Stimulated activated CD8-positive, alpha-beta memory T cell treated with anti-CD3 and anti-CD28 coated beads, Interleukin-15, amount 100 ng/mL, for 24 hours (primary cell): Measurements from ENCODE around the gene TRMO.

ENCODE experiments used
- DNase-seq: peaks from one replicate; pipeline ENCODE4 v3.0.0-alpha.2; 2020; ENCODE audit warnings: low read depth

Gene TRMO

DNA sequence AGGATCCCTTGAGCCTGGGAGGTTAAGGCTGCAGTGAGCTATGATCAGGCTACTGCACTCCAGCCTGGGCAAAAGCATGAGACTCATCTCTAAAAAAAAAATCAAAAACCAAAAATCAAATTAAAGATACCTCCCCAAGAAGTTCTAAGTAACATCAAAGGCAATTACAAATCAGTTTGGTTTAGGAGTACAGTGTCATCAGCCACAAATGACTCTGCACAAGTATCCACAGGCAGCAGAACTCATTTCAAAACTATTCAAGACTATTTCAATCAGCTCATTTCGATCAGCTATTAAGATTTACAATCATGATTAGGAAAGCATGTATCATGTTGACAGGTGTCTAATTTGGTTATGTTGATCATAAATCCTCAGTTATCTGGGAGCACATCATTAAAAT lies 19.1 kb downstream of the TRMO start:
- DNase-seq: no peak

DNA sequence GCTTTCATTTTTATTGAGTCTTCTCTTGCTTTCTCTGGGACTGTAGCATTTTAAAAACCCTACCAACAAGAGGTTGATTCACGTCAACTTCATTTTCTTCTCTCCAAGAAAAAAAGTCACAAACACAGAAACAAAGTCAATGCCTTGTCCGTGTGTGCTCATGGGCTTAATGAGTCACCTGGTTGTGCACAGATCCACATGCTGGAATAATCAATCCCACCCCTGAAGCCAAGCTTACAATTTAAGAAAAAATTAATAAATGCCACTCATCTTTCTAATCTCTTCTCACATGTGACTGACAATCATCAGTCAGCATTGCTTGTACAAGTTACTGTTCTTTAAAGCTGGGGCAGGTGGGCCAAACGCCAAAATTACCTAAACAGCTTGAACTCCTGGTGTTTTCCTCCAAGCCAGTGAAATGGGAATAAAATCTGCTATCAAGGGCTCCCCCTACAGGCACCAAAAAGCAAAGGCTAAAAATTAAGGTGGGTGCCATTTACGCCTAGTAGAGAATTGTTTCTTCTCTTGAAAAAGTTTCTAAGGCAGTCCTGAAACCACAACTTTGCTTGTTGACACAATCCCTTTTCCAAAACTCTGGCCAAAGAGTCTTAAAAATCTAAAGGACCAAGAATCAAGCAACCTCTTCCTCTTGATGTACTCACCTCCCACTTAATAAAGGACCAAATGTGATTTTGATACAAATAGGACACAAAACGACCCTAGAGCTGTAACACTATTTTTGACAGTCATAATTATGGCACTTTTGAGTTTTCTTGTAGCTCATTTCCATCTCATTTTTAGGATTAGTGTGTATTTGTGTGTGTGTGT lies 21.3 kb downstream of the TRMO start:
- DNase-seq: no peak

DNA sequence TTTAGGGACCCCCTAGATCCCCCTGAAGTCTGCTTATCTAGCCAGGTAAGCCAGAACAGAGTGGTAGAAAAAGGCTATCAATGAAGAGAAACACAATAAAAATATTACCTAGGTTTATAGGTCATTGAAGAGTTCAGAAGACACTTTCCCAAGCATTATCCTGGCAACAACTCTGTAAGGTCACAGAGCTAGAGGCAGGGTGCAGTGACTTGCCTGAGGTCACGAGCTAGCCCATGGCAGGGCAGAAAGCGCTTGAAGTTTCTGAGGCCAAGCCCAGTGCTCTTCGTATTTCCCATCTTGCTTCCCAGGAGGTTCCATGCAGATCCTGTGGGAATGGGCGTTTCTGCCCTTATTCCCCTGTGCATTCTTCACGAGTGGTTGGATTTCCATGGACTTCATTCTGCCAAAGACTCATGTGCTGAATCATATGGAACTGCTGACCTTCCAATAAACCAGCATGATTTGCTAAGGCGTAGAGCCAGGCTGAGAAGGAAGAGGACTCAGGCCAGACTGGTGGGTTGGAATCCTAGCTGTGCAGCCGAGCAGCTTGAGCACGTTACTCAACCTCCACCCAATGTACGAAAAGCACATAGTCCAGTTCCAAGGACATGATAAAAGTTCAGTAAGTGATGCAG lies 22.1 kb downstream of the TRMO start:
- DNase-seq: no peak

DNA sequence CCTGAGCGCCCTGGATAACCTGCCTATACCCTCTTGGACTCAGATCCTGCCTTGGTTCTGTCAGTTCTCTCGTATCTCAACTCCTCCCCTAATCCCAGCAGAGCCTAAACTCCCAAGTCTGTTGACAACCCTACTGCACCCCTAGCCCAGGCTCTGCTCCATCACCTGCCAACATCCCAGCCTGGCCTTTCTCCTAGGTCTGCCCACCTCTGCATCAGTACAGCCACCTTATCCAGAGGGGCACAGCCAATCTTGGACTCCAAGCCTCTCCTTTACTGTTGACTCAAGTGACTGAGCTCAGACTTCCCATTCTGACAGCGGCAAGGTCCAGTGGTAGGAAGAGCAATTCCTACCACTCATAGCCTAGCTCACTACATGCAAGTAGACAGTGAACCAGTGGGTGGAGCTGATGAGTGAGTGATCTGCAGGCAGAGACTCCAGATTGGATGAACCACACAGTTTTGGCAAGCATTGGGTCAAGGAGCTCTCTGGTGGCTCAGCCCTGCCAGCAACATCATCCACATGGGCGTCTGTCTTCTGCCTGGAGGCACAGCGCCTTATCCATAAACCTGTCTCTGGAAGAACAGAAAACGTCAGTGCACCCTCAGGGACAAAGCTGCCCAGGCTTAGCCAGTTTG lies 26.5 kb downstream of the TRMO start:
- DNase-seq: no peak

DNA sequence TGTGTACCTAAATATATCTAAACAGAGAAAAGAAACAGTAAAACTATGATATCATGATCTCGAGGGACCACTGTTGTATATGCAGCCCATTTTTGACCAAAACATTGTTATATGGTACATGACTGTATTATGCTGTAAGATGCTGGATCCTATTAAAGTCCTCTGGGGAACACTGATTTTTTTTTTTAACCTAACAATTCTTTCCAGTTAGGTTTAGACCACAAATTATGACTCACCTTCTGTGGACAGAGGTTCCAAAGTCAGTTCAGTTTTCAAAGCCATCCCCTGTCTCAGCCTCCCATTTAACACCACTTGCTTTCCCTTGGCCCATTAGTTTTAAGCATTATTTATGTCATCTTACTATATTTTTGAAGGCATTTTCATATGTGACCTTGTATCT lies 27.1 kb downstream of the TRMO start:
- DNase-seq: no peak

DNA sequence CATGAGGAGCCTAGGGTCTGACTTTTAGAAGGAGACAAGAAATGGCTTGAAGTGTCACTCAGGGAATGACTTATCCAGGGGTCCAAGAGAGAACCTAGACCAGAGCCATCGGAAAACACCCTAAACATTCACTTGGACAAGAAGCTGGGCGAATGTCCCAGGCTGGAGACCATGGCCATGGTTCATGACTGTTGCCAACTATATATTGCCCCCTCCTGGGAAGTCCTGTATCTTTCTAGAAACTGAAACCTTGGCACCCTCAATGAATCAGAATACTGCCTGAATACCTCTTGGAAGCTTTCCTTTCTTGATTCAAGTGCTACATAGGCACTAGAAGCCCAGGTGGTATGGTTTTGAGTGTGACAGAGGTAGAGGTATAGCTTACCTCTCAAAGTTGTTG lies 29.9 kb downstream of the TRMO start:
- no peak for DNase-seq

DNA sequence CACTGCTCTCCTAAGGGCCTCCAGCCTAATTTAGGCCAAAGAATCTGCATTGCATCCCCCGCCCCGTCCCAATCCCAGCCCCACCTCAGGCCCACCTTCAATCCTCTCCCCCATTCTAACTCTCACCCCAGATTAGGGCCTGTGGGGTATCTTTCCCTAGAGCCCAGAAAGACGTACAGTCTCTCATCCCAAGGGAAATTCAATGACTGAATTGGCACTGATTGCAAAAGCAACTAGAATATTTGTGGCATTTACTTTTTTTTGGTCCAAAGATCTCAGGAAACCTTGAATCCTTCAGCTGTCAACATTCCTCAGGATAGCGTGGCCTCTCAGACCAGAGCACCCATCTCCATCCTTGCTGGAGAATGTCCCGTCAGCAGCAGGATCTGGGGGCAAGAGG lies 30.6 kb downstream of the TRMO start:
- no peak for DNase-seq

DNA sequence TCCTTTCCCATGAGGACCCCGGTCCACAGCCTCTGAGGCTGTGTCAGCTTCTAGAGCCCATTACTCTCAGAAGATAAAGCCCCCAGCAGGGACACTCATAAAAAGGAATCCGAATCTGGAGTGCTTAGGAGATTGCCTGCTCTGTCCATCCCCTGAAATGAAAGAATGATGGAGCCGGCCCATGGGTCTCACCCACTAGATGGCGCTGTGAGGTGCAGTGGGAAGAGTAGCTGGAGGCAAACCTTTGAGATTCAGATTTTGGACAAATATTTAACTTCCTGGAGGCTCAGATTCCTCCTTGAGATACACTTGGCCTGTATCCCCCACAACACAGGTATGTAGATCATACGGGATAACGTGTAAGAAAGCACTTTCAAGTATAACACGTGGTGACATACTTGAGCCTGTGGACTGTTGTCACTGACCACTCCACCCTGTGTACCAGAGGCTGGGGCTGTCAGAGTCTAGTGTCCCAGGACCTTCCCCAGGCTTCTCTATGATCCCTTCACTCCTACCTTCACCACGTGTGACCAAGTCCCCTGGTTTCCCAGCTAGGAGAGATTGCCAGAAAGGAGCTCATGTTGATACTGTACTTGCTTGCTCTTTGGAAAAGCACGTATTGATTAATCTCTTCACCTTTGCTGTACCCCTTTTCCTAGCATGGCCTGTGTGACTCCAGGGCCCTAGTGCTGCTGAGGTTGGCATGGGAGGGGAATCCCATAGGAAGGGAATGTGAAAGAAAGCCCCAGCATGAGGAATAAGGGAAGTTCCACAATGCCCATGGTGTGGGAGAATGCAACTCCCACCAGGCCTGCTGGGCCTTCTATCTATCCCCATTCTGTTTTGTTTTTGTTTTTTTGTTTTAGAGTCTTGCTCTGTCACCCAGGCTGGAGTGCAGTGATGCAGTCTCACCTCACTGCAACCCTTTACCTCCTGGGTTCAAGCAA lies 32.1 kb downstream of the TRMO start:
- peak; percentile 47 for DNase-seq

DNA sequence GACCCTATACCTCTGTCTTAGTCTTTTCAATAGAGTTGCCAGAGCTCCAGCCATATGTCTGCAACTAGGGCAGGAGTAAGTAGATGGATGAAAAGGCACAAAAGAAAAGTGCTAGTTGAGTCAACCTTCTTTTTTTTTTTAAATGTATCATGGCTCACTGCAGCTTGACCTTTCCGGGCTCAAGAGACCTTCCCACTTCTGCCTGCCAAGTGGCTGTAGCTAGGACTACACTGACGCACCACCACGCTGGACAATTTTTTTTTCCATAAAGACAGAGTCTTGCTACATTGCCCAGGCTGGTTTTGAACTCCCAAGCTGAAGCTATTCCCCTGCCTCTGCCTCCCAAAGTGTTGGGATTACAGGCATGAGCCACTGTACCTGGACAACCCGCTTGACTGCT lies 42.0 kb downstream of the TRMO start:
- no peak for DNase-seq

DNA sequence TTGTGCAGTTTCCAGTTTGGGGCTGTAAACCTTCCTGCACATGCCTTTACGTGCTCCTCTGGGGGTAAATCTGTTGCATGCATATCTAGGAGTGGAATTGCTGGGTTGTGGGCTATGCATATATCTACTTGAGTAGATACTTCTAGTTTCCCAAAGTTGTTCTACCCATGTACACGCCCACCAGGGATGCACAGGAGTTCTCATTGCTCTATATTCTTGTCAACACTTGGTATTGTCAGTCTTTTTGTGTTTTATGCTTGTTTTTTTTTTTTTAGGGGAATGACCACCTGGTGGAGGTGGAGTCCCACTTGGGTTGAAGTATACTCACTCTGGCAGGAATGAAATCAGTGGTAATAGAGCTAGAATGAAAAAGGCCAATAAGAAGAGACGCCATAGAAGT lies 46.2 kb downstream of the TRMO start:
- no peak for DNase-seq

DNA sequence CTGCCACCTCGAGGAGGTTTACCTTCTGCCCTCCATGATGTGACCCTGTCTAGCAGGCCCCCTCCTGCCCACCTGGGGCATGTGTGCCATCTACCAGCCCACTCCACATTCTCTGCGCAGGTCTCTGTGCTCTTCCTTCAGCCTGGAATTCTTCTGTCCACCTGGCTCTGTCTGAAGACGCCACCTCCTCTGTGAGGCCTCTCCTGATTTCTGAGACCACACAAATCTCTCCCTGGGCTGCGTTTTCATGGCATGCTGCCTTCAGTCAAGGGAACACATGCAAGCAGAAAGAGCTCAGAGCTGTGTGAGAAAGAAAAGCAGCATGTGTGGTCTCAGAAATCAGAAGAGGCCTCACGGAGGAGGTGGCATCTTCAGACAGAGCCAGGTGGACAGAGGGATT lies 47.2 kb downstream of the TRMO start:
- no peak for DNase-seq

DNA sequence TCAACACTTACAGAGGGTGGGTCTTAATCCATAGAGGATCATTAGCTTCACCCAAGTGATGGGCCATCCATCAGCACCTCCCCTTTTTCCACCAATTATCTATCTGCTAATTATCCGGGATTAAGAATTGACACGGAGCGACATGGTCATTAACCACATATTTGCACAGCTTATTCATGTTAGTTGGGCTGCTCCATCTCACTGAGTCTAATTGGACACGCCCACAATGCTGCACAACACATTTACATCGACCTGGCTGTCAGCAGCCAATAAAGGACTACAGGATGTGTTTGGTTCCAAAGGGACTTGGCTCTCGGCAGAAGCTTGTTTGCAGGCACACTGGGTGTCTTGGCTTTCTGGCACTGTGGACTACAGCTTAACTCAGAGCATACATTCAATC lies 47.7 kb downstream of the TRMO start:
- no peak for DNase-seq

DNA sequence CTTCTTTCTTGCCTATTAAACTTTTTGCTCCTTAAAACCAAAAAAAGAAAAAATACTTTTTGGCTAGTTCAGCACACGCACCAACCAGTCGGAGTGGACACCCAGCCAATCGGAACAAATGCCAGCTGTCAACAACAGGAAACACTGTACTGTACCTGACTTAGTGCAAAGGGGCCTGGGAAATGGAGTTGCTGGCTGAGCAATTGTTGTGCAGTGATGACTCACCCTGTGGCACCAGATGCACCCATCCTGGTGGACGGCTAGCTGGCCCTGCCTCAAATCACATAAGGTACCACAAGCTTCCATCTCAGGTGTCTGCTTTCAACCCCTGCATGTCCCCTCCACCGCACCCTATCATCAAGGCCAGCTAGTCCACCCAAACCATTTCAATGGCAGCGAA lies 48.4 kb downstream of the TRMO start:
- no peak for DNase-seq

DNA sequence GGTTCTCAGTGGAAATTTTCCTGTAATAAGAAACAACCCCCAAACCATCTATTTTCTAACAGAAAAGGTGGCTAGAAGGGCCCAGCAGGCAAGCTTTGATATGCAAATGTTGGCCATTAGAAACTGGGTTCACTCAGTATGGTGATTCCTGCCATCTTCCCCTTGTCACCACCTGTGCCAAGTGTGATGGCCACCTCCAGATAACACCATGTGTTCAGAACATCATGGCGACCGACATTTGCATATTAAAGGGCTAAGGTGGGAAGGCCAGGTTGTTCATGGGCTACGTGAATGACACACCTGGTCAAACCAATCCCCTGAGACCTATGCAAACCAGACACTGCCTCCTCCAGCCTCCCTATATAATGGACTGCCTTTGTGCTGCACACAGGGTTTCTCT lies 48.9 kb downstream of the TRMO start:
- no peak for DNase-seq

DNA sequence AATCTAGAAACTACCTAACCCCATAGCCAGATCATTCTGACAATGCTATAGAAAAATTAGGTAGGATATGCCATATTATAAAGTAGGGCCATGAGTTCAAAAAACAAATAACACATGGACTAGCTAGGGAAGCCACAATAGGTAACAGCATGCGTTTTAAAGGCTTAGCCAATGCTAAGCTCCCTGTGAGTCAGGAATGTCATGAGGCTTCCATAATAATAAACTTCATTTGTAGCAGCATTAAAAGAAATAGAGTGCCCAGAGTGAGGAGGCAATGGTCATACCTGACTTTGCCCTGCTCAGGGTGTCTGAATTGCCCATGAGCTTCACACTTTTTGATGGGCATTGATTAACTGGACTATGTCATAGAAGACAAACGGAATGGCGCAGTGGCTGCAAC lies 53.4 kb downstream of the TRMO start:
- DNase-seq: no peak

DNA sequence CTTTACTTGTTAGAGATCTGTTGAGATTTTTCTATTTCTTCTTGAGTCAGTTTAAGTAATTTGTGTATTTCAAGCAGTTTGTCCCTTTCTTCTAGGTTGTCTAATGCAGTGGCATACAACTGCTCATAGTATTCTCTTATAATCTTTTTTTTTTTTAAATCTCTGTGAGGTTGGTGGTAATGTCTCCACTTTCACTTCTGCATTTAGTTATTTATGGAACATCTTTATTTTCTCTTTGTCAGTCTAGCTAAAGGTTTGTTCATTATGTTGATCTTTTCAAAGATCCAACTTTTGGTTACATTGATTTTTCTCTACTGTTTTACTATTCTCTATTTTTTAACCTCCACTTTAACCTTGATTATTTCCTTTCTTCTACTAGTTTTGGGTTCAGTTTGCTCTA lies 55.5 kb downstream of the TRMO start:
- DNase-seq: no peak

DNA sequence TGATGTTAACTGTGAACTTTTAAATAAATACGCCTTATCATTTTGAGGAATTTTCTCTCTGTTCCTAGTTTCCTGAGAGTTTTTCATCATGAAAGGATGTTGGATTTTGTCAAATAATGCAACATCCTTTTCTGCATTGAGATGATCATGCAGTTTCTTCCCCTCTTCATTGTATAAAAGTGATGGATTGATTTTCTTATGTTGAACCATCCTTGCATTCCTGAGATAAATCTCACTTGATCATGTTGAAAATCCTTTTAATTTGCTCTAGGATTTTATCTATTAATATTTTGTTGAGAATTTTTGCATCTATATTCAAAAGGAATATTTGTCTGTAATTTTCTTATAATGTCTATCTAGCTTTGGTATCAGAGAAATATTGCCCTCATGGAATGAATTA lies 56.0 kb downstream of the TRMO start:
- no peak for DNase-seq

DNA sequence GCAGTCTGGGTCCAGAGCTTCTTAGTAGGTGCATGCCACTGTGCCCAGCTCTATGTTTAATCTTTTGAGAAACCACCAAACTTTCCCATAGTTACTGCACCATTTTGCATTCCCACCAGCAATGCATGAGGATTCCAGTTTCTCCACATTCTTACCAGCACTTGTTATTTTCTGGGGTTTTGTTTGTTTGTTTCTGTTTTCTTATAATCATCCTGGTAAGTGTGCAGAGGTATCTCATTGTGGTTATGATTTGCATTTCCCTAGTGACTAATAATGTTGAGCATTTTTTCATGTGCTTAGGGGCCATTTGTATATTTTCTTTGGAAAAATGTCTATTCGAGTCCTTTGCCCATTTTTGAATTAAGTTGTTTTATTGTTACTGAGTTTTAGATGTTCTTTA lies 57.9 kb downstream of the TRMO start:
- DNase-seq: no peak

DNA sequence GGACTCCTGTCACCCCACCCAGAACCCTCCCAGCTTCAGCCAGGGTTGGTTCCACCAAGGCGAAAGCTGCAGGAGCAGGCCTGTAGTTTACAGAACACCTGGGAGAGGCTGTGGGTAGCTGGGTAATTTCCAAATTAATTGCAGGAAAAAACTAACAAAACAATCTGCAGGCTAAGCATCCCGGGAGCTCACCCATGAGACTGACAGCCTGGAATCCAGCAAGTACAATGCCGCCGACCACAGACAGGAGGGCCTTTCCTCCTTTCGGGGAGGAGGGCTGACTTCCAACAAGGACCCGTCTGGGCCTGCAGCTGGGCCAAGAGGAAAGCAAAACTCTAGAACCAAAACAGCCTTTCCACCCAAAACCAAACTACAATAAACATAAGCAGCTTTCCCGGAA lies 59.0 kb downstream of the TRMO start:
- no peak for DNase-seq

DNA sequence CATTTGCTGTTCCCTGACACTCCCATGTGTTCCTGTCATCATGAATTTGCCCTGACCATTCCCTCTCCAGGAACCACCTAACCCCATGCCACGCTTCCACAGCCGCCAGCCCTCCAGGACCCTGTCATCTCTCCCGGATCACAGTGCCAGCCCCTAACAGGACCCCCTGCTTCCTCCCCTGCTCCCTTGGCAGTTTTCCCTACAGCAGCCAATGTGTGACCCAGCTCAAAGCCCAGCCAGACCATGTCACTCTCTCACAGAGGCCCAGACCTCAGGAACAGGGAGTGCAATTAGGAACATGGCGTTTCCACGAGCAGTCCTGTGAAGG lies 61.2 kb downstream of the TRMO start:
- DNase-seq: no peak

DNA sequence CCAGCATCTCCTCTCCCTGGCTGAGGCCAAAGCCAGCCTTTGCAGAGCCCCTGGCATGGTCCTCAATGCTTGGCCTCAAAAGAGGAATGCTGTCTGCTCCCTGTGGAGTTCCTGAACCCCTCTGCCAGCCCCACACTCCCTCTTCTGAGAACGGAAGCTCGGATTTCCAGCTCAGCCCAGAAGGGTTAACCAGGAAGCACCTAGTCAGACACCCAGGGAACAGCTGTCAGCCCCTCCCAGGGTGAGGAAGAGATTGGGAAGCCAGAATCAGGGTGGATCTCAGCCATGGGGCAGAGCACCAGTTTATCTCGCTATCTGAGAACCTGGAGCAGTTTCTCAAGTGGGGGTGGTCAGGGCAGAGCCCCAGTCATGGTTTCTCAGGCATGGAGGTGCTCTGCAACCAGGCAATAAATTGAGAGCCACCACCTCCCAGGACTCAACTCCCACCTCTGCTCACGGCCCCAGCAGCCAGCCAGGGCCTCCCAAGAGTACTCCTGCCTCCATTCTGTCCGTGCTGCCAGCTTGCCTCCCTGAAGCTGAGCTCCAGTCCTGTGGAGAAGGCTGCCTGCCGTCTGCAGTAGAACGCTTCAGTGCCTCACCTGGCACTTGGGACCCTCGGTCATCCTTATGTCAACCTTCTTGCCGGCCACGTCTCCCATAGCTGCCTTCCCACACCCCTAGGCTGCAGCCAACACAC lies 61.7 kb downstream of the TRMO start:
- DNase-seq: no peak

DNA sequence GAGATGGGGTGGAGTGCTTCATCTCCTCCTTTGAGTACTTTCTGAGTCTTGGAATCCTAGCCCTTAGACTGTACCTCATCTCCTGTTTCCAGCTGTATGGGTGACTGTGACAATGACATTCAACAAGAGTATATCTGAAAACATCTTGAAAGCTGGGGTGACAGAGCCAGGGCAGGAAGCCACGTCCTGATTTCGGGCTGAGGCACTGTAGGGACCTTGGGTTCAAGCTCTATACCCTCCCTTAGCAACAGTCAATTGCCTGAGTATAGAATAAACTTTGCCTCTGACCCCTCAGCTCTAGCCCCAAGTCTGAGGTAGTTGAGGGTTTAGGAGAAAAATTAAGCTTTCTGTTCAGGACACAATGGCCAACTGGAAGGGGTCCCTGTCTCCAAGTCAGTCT lies 63.0 kb downstream of the TRMO start:
- no peak for DNase-seq
